Measurements from ENCODE around the gene ACTN2. TPM values are rescaled to one million over a fixed set of nuclear protein-coding genes. Genes with fewer than 3 reads are reported as not detected.

ACTN2 gene
- total and polyA plus RNA-seq, 3 experiments from 2014 or later, result not detected

DNA sequence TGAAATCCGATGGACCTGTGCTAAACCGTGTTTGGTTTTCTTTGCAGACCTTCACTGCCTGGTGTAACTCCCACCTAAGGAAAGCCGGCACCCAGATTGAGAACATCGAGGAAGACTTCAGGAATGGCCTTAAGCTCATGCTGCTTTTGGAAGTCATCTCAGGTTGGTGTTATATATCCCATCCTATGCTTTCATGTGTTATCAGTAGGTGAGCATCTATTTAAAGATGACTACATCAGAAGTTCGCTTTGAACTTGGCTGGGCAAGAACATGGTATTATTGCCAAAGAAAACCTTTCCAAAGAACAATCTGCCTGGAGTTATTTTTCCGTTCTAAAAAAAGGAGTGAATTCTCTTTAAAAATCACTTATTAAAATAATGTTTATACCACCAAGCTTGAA, 31.5 kb downstream of the ACTN2 start:
- POLR2A ChIA-PET, result no interaction called here
- Histone ChIP-seq H3K27ac (ENCODE audit: low read depth, low read length) (no peak overlapping the region), H3K4me3 (ENCODE audit: low read length) (no peak overlapping the region), H3K27me3 (ENCODE audit: insufficient read depth, low read length, poor library complexity, severe bottlenecking) (peaks cover 5% of the 10 kb centered on the region), H3K9me3 (ENCODE audit: low read length) (no peaks in the 10 kb centered on the region), H3K4me1 (ENCODE audit: insufficient read depth, low read length) (no peaks in the 10 kb centered on the region), H3K36me3 (ENCODE audit: insufficient read depth, low read length) (no peaks in the 10 kb centered on the region)
- Mint-ChIP-seq H3K36me3 (no peaks in the 10 kb centered on the region), H3K4me3 (no peak overlapping the region), H3K27me3 (peaks cover 15 to 46% of the 10 kb centered on the region in 2 donors), H3K9me3 (peaks cover 0 to 1% (median 0%) of the 10 kb centered on the region in 5 donors), H3K27ac (no peak overlapping the region), H3K4me1 (no peaks in the 10 kb centered on the region)
- CTCF ChIA-PET, result no interaction called here
- DNase-seq, result no peak

DNA sequence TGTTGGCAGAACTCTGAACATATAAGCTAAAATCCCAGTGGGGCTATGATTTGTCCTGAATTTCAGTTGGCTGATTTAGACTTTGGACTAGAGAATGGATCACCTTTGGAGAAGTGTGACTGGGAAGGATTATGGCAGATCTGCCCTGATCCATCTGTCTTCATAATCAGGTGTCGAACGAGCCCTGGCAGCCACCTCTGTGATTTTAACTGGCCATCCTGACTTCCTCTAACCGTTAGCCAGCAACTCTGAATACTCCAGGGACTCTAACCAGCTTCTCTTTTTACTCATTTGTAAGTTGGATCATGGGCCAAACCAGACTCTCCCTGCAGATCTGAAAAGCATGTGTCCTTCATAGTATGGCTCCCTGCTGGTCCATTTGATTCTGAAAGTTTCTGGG, 32.0 kb downstream of the ACTN2 start:
- no peak overlapping the region for H3K27ac Mint-ChIP-seq
- no peak for DNase-seq
- H3K9me3 Mint-ChIP-seq, result peaks cover 0 to 1% (median 0%) of the 10 kb centered on the region in 5 donors

DNA sequence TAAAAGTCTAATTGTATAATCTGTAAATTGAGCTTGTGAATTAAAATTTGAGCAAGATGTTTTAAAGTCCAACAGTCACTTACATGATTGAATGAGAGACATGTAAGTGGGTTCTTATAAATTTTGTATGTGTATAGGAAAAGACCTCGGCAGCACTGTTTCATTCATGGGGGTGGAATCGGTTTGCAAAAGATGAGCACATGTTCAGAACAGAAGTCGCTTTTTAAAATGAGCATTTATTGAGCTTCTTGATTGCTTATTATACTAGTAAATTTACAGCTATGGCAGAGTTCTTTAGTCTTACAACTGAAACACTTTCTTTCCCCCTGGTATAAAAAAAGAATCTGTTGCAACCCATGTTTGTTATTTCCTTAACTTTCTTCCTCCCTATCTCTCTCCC, 33.9 kb downstream of the ACTN2 start:
- Mint-ChIP-seq H3K9me3 (peaks cover 0 to 5% (median 0%) of the 10 kb centered on the region in 5 donors), H3K27ac (no peak overlapping the region), H3K27me3 (peaks cover 11 to 54% of the 10 kb centered on the region in 2 donors), H3K4me1 (no peaks in the 10 kb centered on the region), H3K36me3 (no peaks in the 10 kb centered on the region), H3K4me3 (no peak overlapping the region)
- Histone ChIP-seq H3K9me3 (ENCODE audit: low read length) (no peaks in the 10 kb centered on the region), H3K4me1 (ENCODE audit: insufficient read depth, low read length) (no peaks in the 10 kb centered on the region), H3K4me3 (ENCODE audit: low read length) (no peak overlapping the region), H3K27ac (ENCODE audit: low read depth, low read length) (no peak overlapping the region), H3K27me3 (ENCODE audit: insufficient read depth, low read length, poor library complexity, severe bottlenecking) (peaks cover 5% of the 10 kb centered on the region), H3K36me3 (ENCODE audit: insufficient read depth, low read length) (no peaks in the 10 kb centered on the region)
- CTCF ChIA-PET, result no interaction called here
- no peak for DNase-seq
- POLR2A ChIA-PET, result no interaction called here

More for the DNA sequence above, 32.0 kb downstream of the ACTN2 start:
- no peak overlapping the region for H3K27ac ChIP-seq (ENCODE audit: low read depth, low read length)
- peaks cover 5% of the 10 kb centered on the region for H3K27me3 ChIP-seq (ENCODE audit: insufficient read depth, low read length, poor library complexity, severe bottlenecking)
- H3K36me3 ChIP-seq (ENCODE audit: insufficient read depth, low read length), result no peaks in the 10 kb centered on the region
- no peak overlapping the region for H3K4me3 ChIP-seq (ENCODE audit: low read length)
- Mint-ChIP-seq H3K27me3 (peaks cover 11 to 49% of the 10 kb centered on the region in 2 donors), H3K4me3 (no peak overlapping the region), H3K4me1 (no peaks in the 10 kb centered on the region), H3K36me3 (no peaks in the 10 kb centered on the region)
- ChIA-PET CTCF (no interaction called here), POLR2A (no interaction called here)
- no peaks in the 10 kb centered on the region for H3K4me1 ChIP-seq (ENCODE audit: insufficient read depth, low read length)
- no peaks in the 10 kb centered on the region for H3K9me3 ChIP-seq (ENCODE audit: low read length)

DNA sequence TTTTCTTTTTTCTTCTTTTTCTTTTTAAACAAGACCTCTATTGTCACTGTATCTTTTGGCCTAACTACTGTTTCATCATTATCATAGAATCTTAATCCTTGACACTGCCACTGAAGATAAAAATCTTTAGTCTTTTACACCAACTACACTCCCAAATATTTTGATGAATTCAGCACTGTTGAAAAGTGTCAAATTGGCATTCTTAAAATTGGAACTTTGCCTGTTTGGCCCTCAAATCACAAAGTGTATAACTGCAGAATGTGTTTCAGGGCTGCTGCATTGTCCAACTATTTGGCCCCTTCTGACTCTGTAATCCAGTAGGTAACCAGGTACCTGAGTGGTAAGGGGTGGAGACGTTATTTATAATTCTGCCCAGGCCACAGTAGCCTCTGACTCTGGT, 34.3 kb downstream of the ACTN2 start:
- CTCF ChIA-PET, result no interaction called here
- H3K27me3 ChIP-seq (ENCODE audit: insufficient read depth, low read length, poor library complexity, severe bottlenecking), result peaks cover 5% of the 10 kb centered on the region
- Mint-ChIP-seq H3K4me3 (no peak overlapping the region), H3K27ac (no peak overlapping the region), H3K4me1 (no peaks in the 10 kb centered on the region), H3K27me3 (peaks cover 11 to 54% of the 10 kb centered on the region in 2 donors), H3K36me3 (no peaks in the 10 kb centered on the region), H3K9me3 (peaks cover 0 to 5% (median 0%) of the 10 kb centered on the region in 5 donors)
- H3K27ac ChIP-seq (ENCODE audit: low read depth, low read length), result no peak overlapping the region
- no peak overlapping the region for H3K4me3 ChIP-seq (ENCODE audit: low read length)
- no peaks in the 10 kb centered on the region for H3K9me3 ChIP-seq (ENCODE audit: low read length)
- DNase-seq, result no peak
- POLR2A ChIA-PET, result no interaction called here
- no peaks in the 10 kb centered on the region for H3K36me3 ChIP-seq (ENCODE audit: insufficient read depth, low read length)
- no peaks in the 10 kb centered on the region for H3K4me1 ChIP-seq (ENCODE audit: insufficient read depth, low read length)

DNA sequence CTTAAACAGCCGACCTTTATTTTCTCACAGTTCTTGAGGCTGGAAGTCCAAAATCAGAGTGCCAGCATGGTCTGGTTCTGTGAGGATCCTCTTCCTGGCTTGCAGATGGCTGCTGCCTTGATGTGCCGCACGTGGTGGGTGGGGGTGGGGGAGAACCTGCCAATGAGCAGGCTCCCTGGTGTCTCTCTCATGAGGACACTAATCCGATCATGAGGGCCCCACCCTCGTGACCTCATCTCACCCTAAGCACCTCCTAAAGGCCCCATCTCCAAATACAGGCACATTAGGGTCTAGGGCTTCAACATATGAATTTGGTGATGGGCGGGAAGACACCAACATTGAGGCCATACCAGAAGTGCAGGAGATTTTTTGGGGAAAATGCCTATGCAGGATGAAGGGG, 37.8 kb downstream of the ACTN2 start:
- Mint-ChIP-seq H3K36me3 (no peaks in the 10 kb centered on the region), H3K9me3 (peaks cover 0 to 5% (median 0%) of the 10 kb centered on the region in 5 donors), H3K4me1 (no peaks in the 10 kb centered on the region), H3K27me3 (peaks cover 2 to 36% of the 10 kb centered on the region in 2 donors), H3K4me3 (no peak overlapping the region), H3K27ac (no peak overlapping the region)
- H3K4me3 ChIP-seq (ENCODE audit: low read length), result no peak overlapping the region
- H3K27ac ChIP-seq (ENCODE audit: low read depth, low read length), result no peak overlapping the region
- H3K4me1 ChIP-seq (ENCODE audit: insufficient read depth, low read length), result no peaks in the 10 kb centered on the region
- no peaks in the 10 kb centered on the region for H3K27me3 ChIP-seq (ENCODE audit: insufficient read depth, low read length, poor library complexity, severe bottlenecking)
- H3K9me3 ChIP-seq (ENCODE audit: low read length), result no peaks in the 10 kb centered on the region
- DNase-seq, result no peak
- H3K36me3 ChIP-seq (ENCODE audit: insufficient read depth, low read length), result no peaks in the 10 kb centered on the region
- ChIA-PET POLR2A (no interaction called here), CTCF (no interaction called here)

DNA sequence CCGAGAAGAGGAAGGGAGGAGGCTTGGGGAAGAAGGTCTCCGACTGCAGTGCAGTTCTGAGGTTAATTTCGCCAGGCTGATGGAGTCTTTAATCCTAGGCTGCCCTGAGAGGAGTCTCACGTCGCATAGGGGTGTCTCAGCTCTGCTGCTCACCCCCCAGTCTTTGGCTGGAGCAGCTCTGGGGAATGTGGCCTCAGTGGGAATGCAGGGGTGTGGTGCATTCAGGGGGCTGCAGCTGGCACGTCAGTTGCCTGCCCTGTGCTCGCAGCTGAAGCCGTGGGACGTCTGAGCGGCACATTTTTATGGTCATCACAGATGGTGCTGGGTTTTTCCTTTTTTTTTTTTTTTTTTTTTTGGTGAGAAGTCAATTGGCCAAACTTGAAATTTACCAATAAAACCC, 38.2 kb downstream of the ACTN2 start:
- no peaks in the 10 kb centered on the region for H3K36me3 Mint-ChIP-seq

DNA sequence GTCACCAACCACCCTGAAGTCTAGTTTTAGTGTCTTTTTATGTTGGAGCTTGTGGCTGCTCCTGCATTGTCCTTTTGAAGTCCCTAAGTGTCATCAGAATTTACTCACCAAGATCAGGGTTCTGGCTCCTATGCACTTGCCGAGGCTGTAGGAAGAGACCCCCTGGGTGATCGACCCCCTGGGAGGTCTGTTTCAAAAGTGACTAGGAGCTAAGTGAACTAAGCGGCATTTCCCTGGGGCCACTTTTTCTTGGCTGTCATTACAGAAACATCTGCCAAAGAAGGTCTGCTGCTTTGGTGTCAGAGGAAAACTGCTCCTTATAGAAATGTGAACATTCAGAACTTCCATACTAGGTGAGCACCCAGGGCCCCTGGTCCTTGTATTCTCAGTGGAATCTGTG, 39.4 kb downstream of the ACTN2 start:
- ChIA-PET CTCF (no interaction called here), POLR2A (no interaction called here)
- H3K9me3 ChIP-seq (ENCODE audit: low read length), result no peaks in the 10 kb centered on the region
- Mint-ChIP-seq H3K27ac (no peak overlapping the region), H3K4me3 (no peak overlapping the region), H3K9me3 (peaks cover 0 to 5% (median 0%) of the 10 kb centered on the region in 5 donors), H3K27me3 (peaks cover 2 to 23% of the 10 kb centered on the region in 2 donors), H3K4me1 (no peaks in the 10 kb centered on the region), H3K36me3 (no peaks in the 10 kb centered on the region)
- H3K27ac ChIP-seq (ENCODE audit: low read depth, low read length), result no peak overlapping the region
- no peak for DNase-seq
- H3K36me3 ChIP-seq (ENCODE audit: insufficient read depth, low read length), result no peaks in the 10 kb centered on the region
- H3K4me3 ChIP-seq (ENCODE audit: low read length), result no peak overlapping the region
- no peaks in the 10 kb centered on the region for H3K27me3 ChIP-seq (ENCODE audit: insufficient read depth, low read length, poor library complexity, severe bottlenecking)
- H3K4me1 ChIP-seq (ENCODE audit: insufficient read depth, low read length), result no peaks in the 10 kb centered on the region

More for the DNA sequence above, 38.2 kb downstream of the ACTN2 start:
- ChIA-PET POLR2A (no interaction called here), CTCF (no interaction called here)
- no peaks in the 10 kb centered on the region for H3K36me3 ChIP-seq (ENCODE audit: insufficient read depth, low read length)
- no peaks in the 10 kb centered on the region for H3K4me1 ChIP-seq (ENCODE audit: insufficient read depth, low read length)
- H3K9me3 Mint-ChIP-seq, result peaks cover 0 to 5% (median 0%) of the 10 kb centered on the region in 5 donors
- no peaks in the 10 kb centered on the region for H3K27me3 ChIP-seq (ENCODE audit: insufficient read depth, low read length, poor library complexity, severe bottlenecking)
- no peak overlapping the region for H3K27ac ChIP-seq (ENCODE audit: low read depth, low read length)
- no peak for DNase-seq
- H3K4me3 Mint-ChIP-seq, result no peak overlapping the region
- no peaks in the 10 kb centered on the region for H3K4me1 Mint-ChIP-seq
- no peaks in the 10 kb centered on the region for H3K9me3 ChIP-seq (ENCODE audit: low read length)
- H3K4me3 ChIP-seq (ENCODE audit: low read length), result no peak overlapping the region
- no peak overlapping the region for H3K27ac Mint-ChIP-seq
- H3K27me3 Mint-ChIP-seq, result peaks cover 2 to 34% of the 10 kb centered on the region in 2 donors

DNA sequence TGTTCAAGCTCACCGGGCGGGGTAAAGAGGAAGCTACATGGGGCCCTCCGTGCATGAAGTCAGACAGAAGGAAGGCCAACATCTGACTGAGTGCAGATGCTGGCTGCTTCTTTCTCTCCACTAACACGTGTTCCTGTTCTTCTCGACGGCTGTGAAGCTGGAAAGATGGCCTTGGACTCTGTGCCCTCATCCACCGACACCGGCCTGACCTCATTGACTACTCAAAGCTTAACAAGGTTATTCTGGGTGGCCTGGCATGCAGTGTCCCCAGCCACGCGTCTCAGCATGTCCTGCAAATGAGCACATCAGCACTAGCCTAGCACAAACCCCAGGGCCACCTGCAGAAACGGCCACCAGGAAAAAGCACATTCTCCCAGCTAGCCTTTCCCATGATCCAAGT, 41.2 kb downstream of the ACTN2 start:
- no peaks in the 10 kb centered on the region for H3K4me1 Mint-ChIP-seq
- Histone ChIP-seq H3K36me3 (ENCODE audit: insufficient read depth, low read length) (no peaks in the 10 kb centered on the region), H3K4me3 (ENCODE audit: low read length) (no peak overlapping the region), H3K4me1 (ENCODE audit: insufficient read depth, low read length) (no peaks in the 10 kb centered on the region), H3K9me3 (ENCODE audit: low read length) (no peaks in the 10 kb centered on the region), H3K27ac (ENCODE audit: low read depth, low read length) (no peak overlapping the region), H3K27me3 (ENCODE audit: insufficient read depth, low read length, poor library complexity, severe bottlenecking) (no peaks in the 10 kb centered on the region)
- no peak for DNase-seq
- POLR2A ChIA-PET, result no interaction called here
- H3K9me3 Mint-ChIP-seq, result peaks cover 0 to 5% (median 0%) of the 10 kb centered on the region in 5 donors
- peaks cover 2 to 23% of the 10 kb centered on the region in 2 donors for H3K27me3 Mint-ChIP-seq
- H3K36me3 Mint-ChIP-seq, result no peaks in the 10 kb centered on the region
- CTCF ChIA-PET, result no interaction called here
- H3K27ac Mint-ChIP-seq, result no peak overlapping the region
- H3K4me3 Mint-ChIP-seq, result no peak overlapping the region

DNA sequence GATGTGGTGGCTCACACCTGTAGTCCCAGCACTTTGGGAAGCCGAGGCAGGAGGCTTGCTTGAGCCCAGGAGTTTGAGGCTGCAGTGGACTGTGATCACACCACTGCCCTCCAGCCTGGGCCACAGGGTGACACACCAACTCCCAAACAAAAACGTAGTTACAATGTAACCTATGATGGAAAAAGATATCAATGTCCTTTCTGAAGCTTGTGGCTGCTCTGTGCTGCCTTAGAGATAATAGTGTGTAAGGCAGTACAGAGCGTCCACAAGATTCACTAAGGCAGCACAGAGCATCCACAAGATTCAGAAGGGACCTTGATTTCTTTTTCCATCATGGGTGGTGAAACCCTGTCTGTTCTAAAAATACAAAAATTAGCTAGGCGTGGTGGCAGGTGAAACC, 42.5 kb downstream of the ACTN2 start:
- Mint-ChIP-seq H3K9me3 (peaks cover 0 to 5% (median 0%) of the 10 kb centered on the region in 5 donors), H3K4me3 (no peak overlapping the region), H3K36me3 (no peaks in the 10 kb centered on the region), H3K4me1 (no peaks in the 10 kb centered on the region), H3K27me3 (peaks cover 2 to 16% of the 10 kb centered on the region in 2 donors), H3K27ac (no peak overlapping the region)
- ChIA-PET POLR2A (no interaction called here), CTCF (no interaction called here)
- no peak overlapping the region for H3K4me3 ChIP-seq (ENCODE audit: low read length)
- no peak overlapping the region for H3K27ac ChIP-seq (ENCODE audit: low read depth, low read length)
- H3K36me3 ChIP-seq (ENCODE audit: insufficient read depth, low read length), result no peaks in the 10 kb centered on the region
- H3K27me3 ChIP-seq (ENCODE audit: insufficient read depth, low read length, poor library complexity, severe bottlenecking), result no peaks in the 10 kb centered on the region
- H3K4me1 ChIP-seq (ENCODE audit: insufficient read depth, low read length), result no peaks in the 10 kb centered on the region
- DNase-seq, result no peak
- no peaks in the 10 kb centered on the region for H3K9me3 ChIP-seq (ENCODE audit: low read length)
